NCI-H774 (cell line): ENCODE results near the gene ITGA8.
"Not testable (repeated sequence)": the region's sequence is repeated elsewhere in the genome, so short reads cannot be mapped to it uniquely, and the experiment has no call there.

Experiments
- DNase-seq: peaks from one replicate; lab custom pipeline; 2025; lab: John Stamatoyannopoulos, UW

The ITGA8 gene

GRCh38 chr10:15494850-15495506 lies 224.7 kb downstream of the ITGA8 start:
- DNase-seq = no peak

GRCh38 chr10:15491856-15492642 lies 227.7 kb downstream of the ITGA8 start:
- no peak for DNase-seq

- no peak for DNase-seq
Observed at GRCh38 chr10:15489431-15489830, 230.3 kb downstream of the ITGA8 start.

GRCh38 chr10:15487376-15487775 lies 232.3 kb downstream of the ITGA8 start:
- no peak for DNase-seq

GRCh38 chr10:15486404-15486803 lies 233.3 kb downstream of the ITGA8 start:
- no peak for DNase-seq

GRCh38 chr10:15485684-15486316 lies 233.9 kb downstream of the ITGA8 start:
- no peak for DNase-seq

GRCh38 chr10:15485027-15485426 lies 234.7 kb downstream of the ITGA8 start:
- no peak for DNase-seq

- no peak for DNase-seq
Observed at GRCh38 chr10:15484128-15484527, 235.6 kb downstream of the ITGA8 start.

- DNase-seq = no peak
Observed at GRCh38 chr10:15483215-15484075, 236.3 kb downstream of the ITGA8 start.

- no peak for DNase-seq
Observed at GRCh38 chr10:15482156-15482555, 237.6 kb downstream of the ITGA8 start.

GRCh38 chr10:15478950-15479349 lies 240.8 kb downstream of the ITGA8 start:
- no peak for DNase-seq

- no peak for DNase-seq
Observed at GRCh38 chr10:15478429-15478828, 241.3 kb downstream of the ITGA8 start.

- DNase-seq = no peak
Observed at GRCh38 chr10:15476337-15476736, 243.4 kb downstream of the ITGA8 start.

GRCh38 chr10:15475439-15475838 lies 244.3 kb downstream of the ITGA8 start:
- not testable (repeated sequence) for DNase-seq

- DNase-seq = no peak
Observed at GRCh38 chr10:15474671-15475070, 245.1 kb downstream of the ITGA8 start.

- DNase-seq = no peak
Observed at GRCh38 chr10:15473396-15473767, 246.3 kb downstream of the ITGA8 start.

- no peak for DNase-seq
Observed at GRCh38 chr10:15472431-15473395, 247.0 kb downstream of the ITGA8 start.

GRCh38 chr10:15472008-15472407 lies 247.7 kb downstream of the ITGA8 start:
- DNase-seq = no peak

GRCh38 chr10:15469111-15469510 lies 250.6 kb downstream of the ITGA8 start:
- no peak for DNase-seq

- no peak for DNase-seq
Observed at GRCh38 chr10:15464381-15464780, 255.3 kb downstream of the ITGA8 start.
